PC-3 (cell line): ENCODE measurements around the gene ACOXL. TPM values are rescaled to one million over a fixed set of nuclear protein-coding genes. Genes with fewer than 3 reads are reported as not detected.

Experiments
- ATAC-seq: fragments of 200-7000 bp; cut with Tn5 transposase; 2 replicates; pipeline ENCODE4 v1.9.1; 2020; ENCODE audit warnings: mild to moderate bottlenecking, moderate library complexity
- BruUV-seq: library from RNA; stranded (reverse); fragments of 400-500 nt; replicated peaks from 2 replicates; lab custom pipeline; 2021; lab: Mats Ljungman, UMichigan
- CTCF ChIA-PET: fragments of 300-600 bp; sonication (Branson Sonifier 250); formaldehyde crosslinking; loops from one replicate; lab custom pipeline; 2022; ENCODE audit warnings: antibody characterized with exemption; lab: Charles Lee
- POLR2A ChIA-PET: fragments of 300-600 bp; sonication (Branson Sonifier 250); formaldehyde crosslinking; loops from one replicate; lab custom pipeline; 2022; ENCODE audit warnings: antibody characterized with exemption; ENCODE audit not compliant: unreplicated experiment; lab: Charles Lee
- DNase-seq: peaks from one replicate; pipeline ENCODE4 v3.0.0-alpha.2; 2015
- H2AFZ ChIP-seq: fragments of 300-600 bp; sonication (generic); 2 replicates; pipeline ENCODE4 v1.6.0; 2016; ENCODE audit warnings: antibody characterized with exemption, low read length
- H3F3A ChIP-seq: fragments of 300-600 bp; sonication (generic); one replicate; pipeline ENCODE4 v1.6.0; 2017; ENCODE audit warnings: antibody characterized with exemption, low read length, control low read depth, mild to moderate bottlenecking; ENCODE audit not compliant: unreplicated experiment
- H3K27ac ChIP-seq: fragments of 300-600 bp; sonication (generic); 2 replicates; pipeline ENCODE4 v1.5.1; 2016; ENCODE audit warnings: mild to moderate bottlenecking, low read length
- H3K27me3 ChIP-seq: fragments of 300-600 bp; sonication (generic); 2 replicates; pipeline ENCODE4 v1.6.1; 2016; ENCODE audit warnings: low read length, mixed read lengths
- H3K36me3 ChIP-seq: fragments of 300-600 bp; sonication (generic); 2 replicates; pipeline ENCODE4 v1.6.1; 2016; ENCODE audit warnings: low read depth, mixed run types, low read length, mixed read lengths
- H3K4me1 ChIP-seq: fragments of 300-600 bp; sonication (generic); 2 replicates; pipeline ENCODE4 v1.5.1; 2016; ENCODE audit warnings: low read length; ENCODE audit not compliant: insufficient read depth
- H3K4me2 ChIP-seq: fragments of 300-600 bp; sonication (generic); 2 replicates; pipeline ENCODE4 v1.6.0; 2016; ENCODE audit warnings: low read length
- H3K4me3 ChIP-seq: fragments of 300-600 bp; sonication (generic); 2 replicates; pipeline ENCODE4 v1.5.1; 2016; ENCODE audit warnings: mild to moderate bottlenecking, low read length, mixed read lengths
- H3K79me2 ChIP-seq: fragments of 300-600 bp; sonication (generic); 2 replicates; pipeline ENCODE4 v1.6.1; 2017; ENCODE audit warnings: low read length, mixed read lengths
- H3K9ac ChIP-seq: fragments of 300-600 bp; sonication (generic); 2 replicates; pipeline ENCODE4 v1.6.0; 2016; ENCODE audit warnings: mild to moderate bottlenecking, low read length
- H3K9me2 ChIP-seq: fragments of 300-600 bp; sonication (generic); replicated peaks from 2 replicates; pipeline ENCODE4 v1.6.1; 2016; ENCODE audit warnings: mixed run types, low read length, mixed read lengths
- H3K9me3 ChIP-seq: fragments of 300-600 bp; sonication (generic); 2 replicates; pipeline ENCODE4 v1.6.1; 2016; ENCODE audit warnings: low read length, mixed read lengths
- H4K20me1 ChIP-seq: fragments of 300-600 bp; sonication (generic); 2 replicates; pipeline ENCODE4 v1.6.1; 2016; ENCODE audit warnings: low read length, mixed read lengths
- EZH2 ChIP-seq: fragments of 300-600 bp; sonication (generic); IDR thresholded peaks from one replicate; pipeline ENCODE4 v1.6.1; 2017; ENCODE audit warnings: antibody characterized with exemption, mild to moderate bottlenecking, low read length; ENCODE audit not compliant: unreplicated experiment
- EZH2phosphoT487 ChIP-seq: fragments of 300-600 bp; sonication (generic); IDR thresholded peaks from 2 replicates; pipeline ENCODE4 v1.6.1; 2018; ENCODE audit warnings: mild to moderate bottlenecking, antibody characterized with exemption, low read length, borderline replicate concordance
- intact Hi-C: fragments of 100-400 bp; cut with micrococcal nuclease; formaldehyde crosslinking; loops from 2 replicates; pipeline ENCODE4 v1.9.0; 2023
- total RNA-seq: library from RNA; depleted of rRNA; stranded (reverse); fragments of >200 nt; gene quantifications from 2 replicates; pipeline ENCODE4 v1.2.3, GENCODE V29; 2014
- TF ChIP-seq, protein P1 (sequence below): fragments of 300-600 bp; sonication (generic); conservative IDR thresholded peaks from 2 replicates; pipeline ENCODE4 v1.5.1; 2017; ENCODE audit warnings: antibody characterized with exemption, low read depth, mild to moderate bottlenecking, low read length

The ACOXL gene
- total RNA-seq, 1 experiment from 2014 or later, result 16.3 TPM

DNA sequence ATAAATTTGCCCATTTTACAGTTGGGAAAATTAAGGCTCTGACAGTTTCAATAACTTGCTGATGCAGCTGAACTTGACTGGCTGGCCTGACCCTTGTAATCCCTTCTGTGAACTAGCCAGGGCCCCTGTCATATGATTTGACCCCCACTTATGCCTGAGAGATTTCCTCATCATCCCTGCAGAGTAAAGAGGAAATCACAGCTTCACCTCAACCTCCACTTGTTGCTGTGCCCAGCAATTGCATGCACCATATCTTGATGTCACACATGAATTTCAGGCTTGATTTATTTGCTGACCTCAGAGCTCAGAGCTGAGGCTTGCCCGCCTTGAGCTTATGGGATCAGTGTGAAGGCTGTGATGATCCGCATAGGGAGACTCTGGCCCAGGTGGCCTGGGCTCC lies 108.1 kb downstream of the ACOXL start:
- DNase-seq (no peak), ATAC-seq (no peak)
- H3F3A ChIP-seq, result no peaks in the 10 kb centered on the region
- H2AFZ ChIP-seq, result no peak overlapping the region
- H3K4me3 ChIP-seq, result no peak overlapping the region
- no peaks in the 10 kb centered on the region for H3K9me3 ChIP-seq
- H3K79me2 ChIP-seq, result no peaks in the 10 kb centered on the region
- intact Hi-C loops, result no loop called here
- no peaks in the 10 kb centered on the region for H3K27me3 ChIP-seq
- ChIA-PET POLR2A (no interaction called here), CTCF (no interaction called here)
- no peak overlapping the region for H3K27ac ChIP-seq
- no peaks in the 10 kb centered on the region for H3K4me1 ChIP-seq
- BruUV-seq, result no TSS peak
- H3K4me2 ChIP-seq, result no peak overlapping the region
- no peaks in the 10 kb centered on the region for H3K9me2 ChIP-seq
- no peak overlapping the region for H3K9ac ChIP-seq
- no peak for TF ChIP-seq EZH2phosphoT487
- TF ChIP-seq, protein P1, sequence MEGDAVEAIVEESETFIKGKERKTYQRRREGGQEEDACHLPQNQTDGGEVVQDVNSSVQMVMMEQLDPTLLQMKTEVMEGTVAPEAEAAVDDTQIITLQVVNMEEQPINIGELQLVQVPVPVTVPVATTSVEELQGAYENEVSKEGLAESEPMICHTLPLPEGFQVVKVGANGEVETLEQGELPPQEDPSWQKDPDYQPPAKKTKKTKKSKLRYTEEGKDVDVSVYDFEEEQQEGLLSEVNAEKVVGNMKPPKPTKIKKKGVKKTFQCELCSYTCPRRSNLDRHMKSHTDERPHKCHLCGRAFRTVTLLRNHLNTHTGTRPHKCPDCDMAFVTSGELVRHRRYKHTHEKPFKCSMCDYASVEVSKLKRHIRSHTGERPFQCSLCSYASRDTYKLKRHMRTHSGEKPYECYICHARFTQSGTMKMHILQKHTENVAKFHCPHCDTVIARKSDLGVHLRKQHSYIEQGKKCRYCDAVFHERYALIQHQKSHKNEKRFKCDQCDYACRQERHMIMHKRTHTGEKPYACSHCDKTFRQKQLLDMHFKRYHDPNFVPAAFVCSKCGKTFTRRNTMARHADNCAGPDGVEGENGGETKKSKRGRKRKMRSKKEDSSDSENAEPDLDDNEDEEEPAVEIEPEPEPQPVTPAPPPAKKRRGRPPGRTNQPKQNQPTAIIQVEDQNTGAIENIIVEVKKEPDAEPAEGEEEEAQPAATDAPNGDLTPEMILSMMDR, result no peak
- no peak for TF ChIP-seq EZH2
- H4K20me1 ChIP-seq, result no peaks in the 10 kb centered on the region
- no peaks in the 10 kb centered on the region for H3K36me3 ChIP-seq

DNA sequence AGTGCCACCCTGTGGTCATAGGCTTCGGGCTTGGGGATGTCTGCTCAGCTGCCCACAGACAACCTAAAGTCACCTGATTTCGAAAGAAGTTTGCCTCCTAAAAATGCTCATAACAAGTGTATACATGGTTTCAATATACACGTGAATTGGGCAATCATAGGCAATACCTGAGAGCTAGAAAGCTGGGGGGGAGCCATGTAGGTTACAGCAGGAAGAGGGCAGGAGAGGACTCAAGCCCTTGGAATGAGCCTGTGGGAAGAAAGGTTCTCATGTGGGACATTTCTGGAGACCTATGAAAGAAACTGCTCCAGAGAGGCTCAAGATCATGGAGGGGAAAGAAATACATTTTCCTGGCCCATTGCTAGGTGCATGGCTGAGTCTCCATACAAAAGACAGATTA lies 109.7 kb downstream of the ACOXL start:
- Histone ChIP-seq H3K4me1 (no peaks in the 10 kb centered on the region), H3K36me3 (no peaks in the 10 kb centered on the region), H3K27ac (no peak overlapping the region), H3K9me2 (no peaks in the 10 kb centered on the region), H4K20me1 (no peaks in the 10 kb centered on the region), H3K79me2 (no peaks in the 10 kb centered on the region), H3K4me2 (no peak overlapping the region), H3F3A (no peaks in the 10 kb centered on the region), H3K4me3 (no peak overlapping the region), H3K9ac (no peak overlapping the region), H2AFZ (no peak overlapping the region), H3K9me3 (no peaks in the 10 kb centered on the region), H3K27me3 (no peaks in the 10 kb centered on the region)
- no peak for TF ChIP-seq EZH2phosphoT487
- TF ChIP-seq, protein P1, result 0 out of 2 replicates have a peak, but pooled peaks have one; percentile 11
- peak; percentile 27 for DNase-seq
- no TSS peak for BruUV-seq
- ATAC-seq, result no peak
- ChIA-PET CTCF (interaction anchor here (0.7 kb wide), 1 partner anchor 115 kb away, joined by 4 read pairs; no protein-coding TSS in a partner anchor), POLR2A (no interaction called here)
- intact Hi-C loops, result no loop called here

DNA sequence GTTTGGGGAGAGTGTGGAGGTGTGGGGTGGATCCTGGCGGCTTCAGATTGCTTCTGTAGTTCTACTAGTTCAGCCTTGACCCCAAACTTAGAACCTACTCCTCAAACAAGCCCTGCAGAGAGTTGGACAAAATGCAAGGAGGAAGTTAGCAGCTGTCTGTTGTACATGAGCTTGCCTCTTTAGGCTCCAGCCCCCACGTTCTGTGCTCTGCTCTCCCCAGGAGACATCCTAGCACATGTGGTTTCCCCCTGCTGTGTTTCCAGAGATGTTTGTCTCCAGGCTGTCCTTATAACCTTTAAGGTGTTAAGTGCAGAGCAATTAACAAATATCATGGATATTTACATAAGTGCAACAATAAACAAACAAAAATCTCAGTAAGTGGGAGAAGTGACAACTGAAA lies 111.1 kb downstream of the ACOXL start:
- Histone ChIP-seq H3K4me1 (no peaks in the 10 kb centered on the region), H3K27me3 (no peaks in the 10 kb centered on the region), H3K36me3 (no peaks in the 10 kb centered on the region), H4K20me1 (no peaks in the 10 kb centered on the region), H3K9ac (no peak overlapping the region), H3K4me2 (no peak overlapping the region), H3F3A (no peaks in the 10 kb centered on the region), H3K9me2 (no peaks in the 10 kb centered on the region), H3K4me3 (no peak overlapping the region), H3K9me3 (no peaks in the 10 kb centered on the region), H2AFZ (no peak overlapping the region), H3K27ac (no peak overlapping the region), H3K79me2 (no peaks in the 10 kb centered on the region)
- ATAC-seq, result no peak
- ChIA-PET POLR2A (no interaction called here), CTCF (no interaction called here)
- intact Hi-C loops, result no loop called here
- TF ChIP-seq, protein P1, result no peak
- TF ChIP-seq EZH2 (no peak), EZH2phosphoT487 (no peak)
- BruUV-seq, result no TSS peak
- DNase-seq, result no peak
